AG04450 (cell line): Measurements from ENCODE around the gene RETSAT. TPM values are rescaled to one million over a fixed set of nuclear protein-coding genes. Genes with fewer than 3 reads are reported as not detected.

Source experiments
- CTCF ChIA-PET: fragments of 300-600, 350-600 bp; formaldehyde crosslinking; extraction: SDS; loops from one replicate; lab custom pipeline; 2022; ENCODE audit warnings: antibody characterized with exemption, inconsistent platforms; lab: Charles Lee
- POLR2A ChIA-PET: fragments of 350-600 bp; formaldehyde crosslinking; extraction: SDS; loops from one replicate; lab custom pipeline; 2021; ENCODE audit warnings: antibody characterized with exemption, inconsistent platforms; lab: Yijun Ruan, JAX
- DNase-seq: peaks from one replicate; pipeline ENCODE4 v3.0.0-alpha.2; 2011; ENCODE audit warnings: low read depth, low spot score
- H3K27ac ChIP-seq: one replicate; pipeline ENCODE4 v1.5.1; 2012; ENCODE audit warnings: low read depth, low read length, control low read depth
- H3K27me3 ChIP-seq: one replicate; pipeline ENCODE4 v1.6.0; 2012; ENCODE audit warnings: low read length; ENCODE audit not compliant: control insufficient read depth, insufficient read depth
- H3K4me3 ChIP-seq: 2 replicates; pipeline ENCODE4 v1.5.1; 2011; ENCODE audit warnings: mild to moderate bottlenecking, low read depth, low read length, control low read depth
- H3K9me3 ChIP-seq: 2 replicates; pipeline ENCODE4 v1.5.1; 2012; ENCODE audit warnings: low read length; ENCODE audit not compliant: control insufficient read depth, insufficient read depth
- CTCF ChIP-seq: IDR thresholded peaks from 2 replicates; pipeline ENCODE4 v1.5.1; 2011; ENCODE audit warnings: low read depth, low read length, control low read depth, inconsistent platforms
- polyA plus RNA-seq: library from polyadenylated mRNA; depleted of rRNA; stranded (reverse); fragments of >200 nt; gene quantifications from 2 replicates; pipeline ENCODE4 v1.2.3, GENCODE V29; 2011

Gene RETSAT
- polyA plus RNA-seq, 1 experiment: 35.5 TPM

- TF ChIP-seq CTCF: no peak
- CTCF ChIA-PET: interaction anchor here (1.9 kb wide), 1 partner anchor 152 kb away, joined by 5 read pairs; no protein-coding TSS in a partner anchor
- POLR2A ChIA-PET: no interaction called here
These were observed 45.7 kb upstream of the RETSAT start for GRCh38 chr2:85400023-85400422.

GRCh38 chr2:85399183-85399455, 44.8 kb upstream of the RETSAT start:
- ChIA-PET CTCF (no interaction called here), POLR2A (no interaction called here)
- no peak for DNase-seq
- Histone ChIP-seq H3K4me3 (no peak overlapping the region), H3K9me3 (no peaks in the 10 kb centered on the region; the same call in 1 of the 2 replicates), H3K27ac (no peak overlapping the region), H3K27me3 (no peaks in the 10 kb centered on the region)
- no peak for TF ChIP-seq CTCF

More at GRCh38 chr2:85400023-85400422, 45.7 kb upstream of the RETSAT start:
- Histone ChIP-seq H3K9me3 (no peaks in the 10 kb centered on the region; the same call in 1 of the 2 replicates), H3K4me3 (no peak overlapping the region), H3K27me3 (no peaks in the 10 kb centered on the region), H3K27ac (no peak overlapping the region)
- no peak for DNase-seq

GRCh38 chr2:85398426-85399182, 44.3 kb upstream of the RETSAT start:
- Histone ChIP-seq H3K27me3 (no peaks in the 10 kb centered on the region), H3K9me3 (no peaks in the 10 kb centered on the region; the same call in 1 of the 2 replicates), H3K4me3 (no peak overlapping the region), H3K27ac (no peak overlapping the region)
- TF ChIP-seq CTCF: no peak
- CTCF ChIA-PET: no interaction called here
- POLR2A ChIA-PET: no interaction called here
- DNase-seq: no peak

GRCh38 chr2:85397925-85398331, 43.6 kb upstream of the RETSAT start:
- CTCF ChIA-PET: no interaction called here
- Histone ChIP-seq H3K27ac (no peak overlapping the region), H3K9me3 (no peaks in the 10 kb centered on the region), H3K4me3 (no peak overlapping the region), H3K27me3 (no peaks in the 10 kb centered on the region)
- POLR2A ChIA-PET: no interaction called here
- no peak for DNase-seq
- TF ChIP-seq CTCF: no peak

GRCh38 chr2:85396531-85397470, 42.5 kb upstream of the RETSAT start:
- TF ChIP-seq CTCF: no peak
- POLR2A ChIA-PET: no interaction called here
- Histone ChIP-seq H3K9me3 (no peaks in the 10 kb centered on the region), H3K4me3 (no peak overlapping the region), H3K27ac (no peak overlapping the region), H3K27me3 (no peaks in the 10 kb centered on the region)
- CTCF ChIA-PET: no interaction called here
- no peak for DNase-seq
